Sciatic nerve (tissue), 2 donors: ENCODE results near the gene JARID2. TPM values are rescaled to one million over a fixed set of nuclear protein-coding genes. Genes with fewer than 3 reads are reported as not detected.

ENCODE experiments used
- ATAC-seq: fragments of 200-7000 bp; cut with Tn5 transposase; one replicate; pipeline ENCODE4 v1.9.1; 2020; ENCODE audit warnings: mild to moderate bottlenecking, moderate library complexity
- DNase-seq: peaks from one replicate; pipeline ENCODE4 v3.0.0-alpha.2; 2020; ENCODE audit warnings: low spot score
- intact Hi-C: fragments of 100-400 bp; cut with DNase I; formaldehyde crosslinking; loops from one replicate; pipeline ENCODE4 v1.14.2; 2022
- total RNA-seq: library from RNA; stranded (reverse); fragmentation: NEBNext Ultra II Directional; extraction: Animal tissue kit (Norgen Biotek cat#: 25700); gene quantifications from one replicate; pipeline ENCODE4 v1.2.1, GENCODE V29; 2021
- donor health status: DM: no; HTN: no; CAD: no.
- donor health status: DM: no; HTN: no; CAD: no.

JARID2 gene
- total RNA-seq, 1 donor from 2014 or later = 12.7 TPM

- DNase-seq = no peak
- ATAC-seq = no peak
- intact Hi-C loops = no loop called here
These were observed 171.2 kb downstream of the JARID2 start for GRCh38 chr6:15416932-15417509.

GRCh38 chr6:15417811-15418210 is 171.9 kb downstream of the JARID2 start:
- DNase-seq (no peak), ATAC-seq (no peak)
- intact Hi-C loops = no loop called here

GRCh38 chr6:15419493-15419892 is 173.6 kb downstream of the JARID2 start:
- no peak for DNase-seq
- ATAC-seq = no peak
- intact Hi-C loops = no loop called here

- ATAC-seq (peak; percentile 34), DNase-seq (no peak)
- intact Hi-C loops = no loop called here
These were observed 175.1 kb downstream of the JARID2 start for GRCh38 chr6:15420959-15421438.

- intact Hi-C loops = no loop called here
- DNase-seq (no peak), ATAC-seq (no peak)
These were observed 176.3 kb downstream of the JARID2 start for GRCh38 chr6:15421945-15422733.

- DNase-seq (no peak), ATAC-seq (no peak)
- intact Hi-C loops = no loop called here
These were observed 177.6 kb downstream of the JARID2 start for GRCh38 chr6:15423286-15423993.

- ATAC-seq = no peak
These were observed 180.1 kb downstream of the JARID2 start for GRCh38 chr6:15425947-15426346.

GRCh38 chr6:15426395-15426794 is 180.5 kb downstream of the JARID2 start:
- ATAC-seq (no peak), DNase-seq (no peak)
- intact Hi-C loops = no loop called here

More at GRCh38 chr6:15425947-15426346, 180.1 kb downstream of the JARID2 start:
- DNase-seq = no peak
- intact Hi-C loops = no loop called here

GRCh38 chr6:15426901-15427300 is 181.0 kb downstream of the JARID2 start:
- intact Hi-C loops = no loop called here
- ATAC-seq (peak; percentile 25), DNase-seq (no peak)

- peak; percentile 62 for ATAC-seq
- DNase-seq = no peak
- intact Hi-C loops = no loop called here
These were observed 181.6 kb downstream of the JARID2 start for GRCh38 chr6:15427331-15428070.

GRCh38 chr6:15429141-15430110 is 183.6 kb downstream of the JARID2 start:
- intact Hi-C loops = no loop called here
- DNase-seq (no peak), ATAC-seq (no peak)

GRCh38 chr6:15430186-15430585 is 184.3 kb downstream of the JARID2 start:
- DNase-seq = no peak
- intact Hi-C loops = no loop called here
- no peak for ATAC-seq

GRCh38 chr6:15430931-15431405 is 185.1 kb downstream of the JARID2 start:
- intact Hi-C loops = no loop called here
- DNase-seq (no peak), ATAC-seq (no peak)

GRCh38 chr6:15431762-15432483 is 186.1 kb downstream of the JARID2 start:
- ATAC-seq = no peak
- intact Hi-C loops = no loop called here
- no peak for DNase-seq

- intact Hi-C loops = no loop called here
- ATAC-seq = no peak
- no peak for DNase-seq
These were observed 187.6 kb downstream of the JARID2 start for GRCh38 chr6:15433511-15433861.

- intact Hi-C loops = no loop called here
- DNase-seq (no peak), ATAC-seq (no peak)
These were observed 188.4 kb downstream of the JARID2 start for GRCh38 chr6:15434263-15434662.

GRCh38 chr6:15434823-15435380 is 189.0 kb downstream of the JARID2 start:
- no peak for DNase-seq
- intact Hi-C loops = no loop called here

More at GRCh38 chr6:15434823-15435380, 189.0 kb downstream of the JARID2 start:
- ATAC-seq = no peak
